Stomach smooth muscle (tissue), 2 donors: ENCODE results near the gene CAMK2A.
A peak's percentile ranks its signal among the peaks of the same experiment; 100 is the strongest.

Experiments
- H3K27ac ChIP-seq: one replicate; pipeline ENCODE4 v1.7.0; 2013; ENCODE audit warnings: mild to moderate bottlenecking, low read length, inconsistent platforms
- H3K27me3 ChIP-seq, 2 donors: one replicate each; pipeline ENCODE4 v1.7.0; 2013; ENCODE audit warnings: low read length in 2 of 2; ENCODE audit not compliant: insufficient read depth in 2 of 2, control insufficient read depth in 1 of 2
- H3K36me3 ChIP-seq, 2 donors: one replicate each; pipeline ENCODE4 v1.7.0; 2013; ENCODE audit warnings: low read length in 2 of 2; ENCODE audit not compliant: control insufficient read depth in 2 of 2, insufficient read depth in 2 of 2
- H3K4me1 ChIP-seq: one replicate; pipeline ENCODE4 v1.7.0; 2013; ENCODE audit warnings: low read length; ENCODE audit not compliant: control insufficient read depth, insufficient read depth
- H3K4me3 ChIP-seq, 2 donors: one replicate each; pipeline ENCODE4 v1.7.0; 2013; ENCODE audit warnings: low read length in 2 of 2
- H3K9ac ChIP-seq, 2 donors: one replicate each; pipeline ENCODE4 v1.7.0; 2013; ENCODE audit warnings: low read length in 2 of 2, mild to moderate bottlenecking in 1 of 2
- H3K9me3 ChIP-seq, 2 donors: one replicate each; pipeline ENCODE4 v1.7.0; 2013; ENCODE audit warnings: low read length in 2 of 2; ENCODE audit not compliant: control insufficient read depth in 2 of 2
- donor health status: healthy.
- donor health status: Pancreatic carcinoma.

CAMK2A gene

DNA sequence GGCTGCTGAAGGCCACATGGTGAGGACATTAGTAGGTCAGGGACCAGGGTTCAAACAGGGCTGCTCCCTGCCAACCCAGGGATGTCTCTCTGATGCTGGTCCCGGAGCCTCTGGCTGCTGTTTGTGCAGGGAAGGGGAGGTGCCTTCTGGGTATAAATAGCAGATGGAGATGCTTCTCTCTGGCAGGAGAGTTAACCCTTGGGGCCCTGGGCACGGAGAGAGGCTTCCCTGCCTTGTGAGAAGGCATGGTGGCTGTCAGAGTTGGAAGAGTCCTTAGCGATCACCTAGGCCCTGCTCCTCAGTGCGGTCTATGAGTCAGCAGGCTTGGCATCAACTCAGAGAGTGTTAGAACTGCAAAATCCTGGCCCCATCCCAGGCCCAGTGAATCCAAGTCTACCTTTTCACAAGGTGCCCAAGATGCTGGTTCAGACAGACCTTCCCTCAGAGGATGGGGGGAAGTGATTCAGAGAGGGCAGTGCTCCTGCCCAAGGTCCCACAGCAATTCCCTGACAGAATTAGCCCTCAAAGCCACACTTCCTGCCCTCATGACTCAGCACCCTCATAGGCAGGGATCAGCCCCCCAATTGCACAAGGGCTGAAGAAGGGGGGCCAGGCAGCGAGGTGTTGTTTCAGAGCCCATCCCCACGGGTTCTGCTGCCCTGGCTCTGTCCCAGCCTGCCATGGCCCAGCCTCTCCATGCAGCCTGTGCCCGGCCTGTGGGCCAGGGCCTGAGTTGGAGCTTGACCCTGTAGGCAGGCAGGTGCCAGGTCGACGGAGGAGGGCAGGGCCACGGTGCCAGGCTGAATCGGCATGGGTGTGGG is 25.6 kb downstream of the CAMK2A start:
- Histone ChIP-seq H3K9ac (peak overlapping the region in 1 of 2 donors; percentile 55), H3K27ac (no peak overlapping the region), H3K36me3 (no peaks in the 10 kb centered on the region), H3K27me3 (no peaks in the 10 kb centered on the region), H3K4me1 (peaks cover 13% of the 10 kb centered on the region), H3K4me3 (peak overlapping the region in 1 of 2 donors; percentile 22), H3K9me3 (no peaks in the 10 kb centered on the region)

DNA sequence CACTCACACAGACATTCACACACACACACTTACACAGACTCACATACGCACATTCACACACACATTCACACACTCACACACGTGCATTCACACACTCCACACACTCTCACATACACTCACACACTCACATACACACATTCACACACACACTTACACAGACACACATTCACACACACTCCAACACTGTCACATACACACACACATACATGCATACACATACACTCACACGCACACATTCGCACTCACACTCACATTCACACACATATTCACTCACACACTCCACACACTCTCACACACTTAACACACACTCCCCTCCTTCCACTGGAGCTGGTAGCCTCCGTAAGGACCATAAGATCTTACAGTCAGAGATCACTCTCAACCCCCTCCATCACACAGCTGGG is 26.2 kb downstream of the CAMK2A start:
- Histone ChIP-seq H3K27me3 (no peaks in the 10 kb centered on the region), H3K36me3 (no peaks in the 10 kb centered on the region), H3K9ac (peak overlapping the region in 1 of 2 donors; percentile 21), H3K4me1 (peaks cover 13% of the 10 kb centered on the region), H3K4me3 (peak overlapping the region in 1 of 2 donors; percentile 22), H3K9me3 (no peaks in the 10 kb centered on the region), H3K27ac (no peak overlapping the region)

DNA sequence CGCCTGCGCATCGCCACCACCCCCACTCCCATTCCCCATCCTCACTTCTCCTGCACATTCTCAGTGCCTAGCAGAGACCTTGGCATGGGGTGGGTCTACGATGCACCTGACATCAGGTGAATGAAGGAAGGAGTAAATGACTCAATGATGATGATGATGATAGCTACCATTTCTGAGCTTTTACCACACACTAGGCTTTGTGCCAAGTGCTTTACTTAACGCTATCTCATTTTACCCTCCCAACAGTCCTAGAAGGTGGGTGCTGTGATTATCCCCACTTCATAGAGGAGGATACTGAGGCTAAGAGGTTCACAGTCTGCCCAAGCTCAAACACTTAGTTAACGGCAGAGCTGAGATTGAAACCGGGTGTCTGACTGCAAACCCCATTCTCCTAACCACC is 27.1 kb downstream of the CAMK2A start:
- Histone ChIP-seq H3K27ac (no peak overlapping the region), H3K4me3 (no peak overlapping the region), H3K9me3 (no peaks in the 10 kb centered on the region), H3K9ac (no peak overlapping the region), H3K36me3 (no peaks in the 10 kb centered on the region), H3K27me3 (no peaks in the 10 kb centered on the region), H3K4me1 (peaks cover 13% of the 10 kb centered on the region)

DNA sequence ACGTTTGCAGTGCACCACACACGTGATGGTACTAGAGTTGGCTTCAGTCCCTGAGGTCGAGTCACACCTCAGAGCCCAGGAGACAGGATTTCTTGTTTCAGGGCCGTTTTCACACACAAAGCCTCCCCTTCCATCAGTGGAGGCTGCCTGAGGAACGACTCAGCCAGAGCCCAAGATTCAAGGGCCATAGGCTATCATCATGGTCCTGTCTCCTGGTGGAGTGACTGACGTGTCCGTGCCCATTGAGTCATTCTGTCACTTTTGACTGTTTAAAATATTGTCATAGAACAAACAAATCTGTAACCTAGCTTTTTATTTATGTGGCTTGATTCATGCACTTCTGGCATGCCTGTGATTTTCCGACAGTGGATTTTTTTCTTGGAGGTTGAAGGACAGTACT is 28.3 kb downstream of the CAMK2A start:
- H3K4me3 ChIP-seq = no peak overlapping the region
- no peak overlapping the region for H3K27ac ChIP-seq
- no peak overlapping the region for H3K9ac ChIP-seq
- no peaks in the 10 kb centered on the region for H3K36me3 ChIP-seq
- no peaks in the 10 kb centered on the region for H3K9me3 ChIP-seq
- peaks cover 13% of the 10 kb centered on the region for H3K4me1 ChIP-seq
- H3K27me3 ChIP-seq = no peaks in the 10 kb centered on the region

DNA sequence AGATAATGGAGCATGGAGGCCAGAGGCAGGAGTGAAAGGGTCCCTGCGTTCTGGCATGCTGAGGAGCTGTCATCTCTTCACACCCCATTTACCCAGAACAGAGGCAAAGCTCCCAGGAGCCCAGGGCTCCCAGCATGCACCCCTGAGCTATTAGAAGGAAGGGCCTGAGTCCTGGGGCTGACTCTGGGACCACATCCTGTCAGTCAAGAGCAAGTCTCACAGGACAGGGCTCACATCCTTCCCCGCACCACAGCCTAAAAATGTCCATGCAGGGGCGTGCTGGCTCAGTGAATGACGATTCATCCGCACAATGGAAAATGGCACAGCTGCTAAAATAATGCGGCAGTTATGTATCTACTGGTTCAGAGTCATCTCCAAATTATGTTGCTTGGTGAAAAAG is 31.4 kb downstream of the CAMK2A start:
- H3K27ac ChIP-seq = no peak overlapping the region
- no peaks in the 10 kb centered on the region for H3K9me3 ChIP-seq
- H3K4me1 ChIP-seq = peaks cover 2% of the 10 kb centered on the region
- H3K27me3 ChIP-seq = no peaks in the 10 kb centered on the region
- no peak overlapping the region for H3K4me3 ChIP-seq
- no peak overlapping the region for H3K9ac ChIP-seq
- H3K36me3 ChIP-seq = no peaks in the 10 kb centered on the region

DNA sequence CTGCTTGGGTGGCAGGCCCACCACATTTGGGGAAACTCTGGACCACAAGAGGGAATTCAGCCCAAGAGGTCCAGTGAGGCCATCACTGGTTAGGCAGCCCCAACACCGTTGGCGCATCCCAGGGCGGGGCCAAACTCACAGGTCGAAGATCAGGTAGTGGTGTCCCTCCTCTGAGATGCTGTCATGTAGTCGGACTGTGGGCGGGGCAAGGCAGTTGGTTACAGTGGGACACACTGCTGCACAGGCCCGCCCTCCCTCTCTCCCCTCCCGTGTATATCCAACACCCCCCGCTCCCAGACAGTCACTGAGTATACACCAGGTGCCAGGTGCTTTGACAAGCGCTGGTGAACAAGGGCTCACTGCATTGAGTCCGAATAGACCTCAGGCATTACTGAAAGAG is 32.1 kb downstream of the CAMK2A start:
- H3K4me1 ChIP-seq = no peaks in the 10 kb centered on the region
- no peak overlapping the region for H3K27ac ChIP-seq
- no peak overlapping the region for H3K9ac ChIP-seq
- no peaks in the 10 kb centered on the region for H3K36me3 ChIP-seq
- H3K9me3 ChIP-seq = no peaks in the 10 kb centered on the region
- H3K4me3 ChIP-seq = no peak overlapping the region
- H3K27me3 ChIP-seq = no peaks in the 10 kb centered on the region

DNA sequence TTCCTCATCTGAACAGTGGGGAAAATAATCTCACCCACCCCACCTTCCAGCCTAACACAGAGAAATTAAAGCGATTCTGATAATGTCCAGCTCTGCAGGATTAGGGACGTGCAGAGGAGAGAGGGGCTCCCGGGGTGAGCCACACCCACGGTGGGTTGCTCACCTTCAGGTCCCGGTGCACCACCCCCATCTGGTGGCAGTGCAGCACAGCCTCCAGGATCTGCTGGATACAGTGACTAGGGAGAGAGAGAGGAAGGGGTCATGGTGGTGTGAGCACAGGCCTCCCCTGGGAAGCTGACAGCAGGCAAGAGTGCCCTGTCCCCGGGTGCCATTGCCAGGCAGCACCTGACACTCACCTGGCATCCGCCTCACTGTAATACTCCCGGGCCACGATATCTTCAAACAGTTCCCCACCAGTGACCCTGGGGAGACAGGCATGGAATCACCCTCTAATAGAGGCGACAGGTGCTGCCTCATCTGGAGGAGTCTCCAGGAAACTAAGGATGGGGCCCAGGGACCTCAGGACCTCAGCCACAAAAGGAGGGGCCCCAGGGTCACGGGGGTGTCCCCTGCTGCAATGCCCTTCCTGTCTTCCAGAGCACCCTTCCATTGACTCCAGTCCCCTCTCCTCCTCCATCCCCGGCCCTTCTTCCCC is 33.0 kb downstream of the CAMK2A start:
- Histone ChIP-seq H3K9ac (no peak overlapping the region), H3K27ac (no peak overlapping the region), H3K4me3 (no peak overlapping the region), H3K36me3 (no peaks in the 10 kb centered on the region), H3K9me3 (no peaks in the 10 kb centered on the region), H3K27me3 (no peaks in the 10 kb centered on the region), H3K4me1 (no peaks in the 10 kb centered on the region)

DNA sequence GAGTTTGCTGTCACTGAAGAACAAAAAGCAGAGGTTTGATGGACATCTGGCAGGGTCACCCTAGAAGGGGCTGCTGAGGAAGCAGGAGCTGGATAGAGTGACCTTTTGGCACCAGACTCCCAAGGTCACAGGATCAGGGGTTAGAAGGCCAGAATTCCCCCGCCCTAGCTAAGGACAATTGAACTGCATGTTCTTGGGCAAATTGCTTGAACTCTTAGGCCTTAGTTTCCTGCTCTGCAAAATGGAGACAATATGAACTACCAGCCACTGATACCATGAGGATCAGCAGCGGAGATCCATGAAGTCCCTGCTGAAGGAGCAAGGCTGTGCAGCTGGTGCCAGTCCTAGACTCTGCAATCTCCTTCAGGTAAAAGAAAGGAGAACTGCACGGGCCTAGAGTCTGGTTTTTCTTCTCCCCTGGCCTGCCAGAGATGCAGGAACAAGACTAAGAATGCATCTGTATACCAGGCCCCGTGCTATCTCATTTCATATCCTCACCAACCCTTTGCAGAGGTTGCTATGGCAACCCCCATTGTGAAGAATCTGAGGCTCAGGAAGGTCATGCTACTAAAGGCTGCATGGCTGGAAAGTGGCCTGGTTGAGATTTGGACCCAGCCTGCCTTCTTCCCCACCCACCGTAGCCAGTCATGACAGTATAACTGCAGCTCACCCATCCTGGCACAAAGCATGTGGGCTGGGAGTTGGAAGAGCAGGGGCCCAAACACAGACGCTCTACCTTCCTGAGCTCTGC is 33.7 kb downstream of the CAMK2A start:
- no peaks in the 10 kb centered on the region for H3K27me3 ChIP-seq
- no peak overlapping the region for H3K27ac ChIP-seq
- no peaks in the 10 kb centered on the region for H3K9me3 ChIP-seq
- H3K36me3 ChIP-seq = no peaks in the 10 kb centered on the region
- H3K4me1 ChIP-seq = no peaks in the 10 kb centered on the region
- no peak overlapping the region for H3K9ac ChIP-seq
- no peak overlapping the region for H3K4me3 ChIP-seq

DNA sequence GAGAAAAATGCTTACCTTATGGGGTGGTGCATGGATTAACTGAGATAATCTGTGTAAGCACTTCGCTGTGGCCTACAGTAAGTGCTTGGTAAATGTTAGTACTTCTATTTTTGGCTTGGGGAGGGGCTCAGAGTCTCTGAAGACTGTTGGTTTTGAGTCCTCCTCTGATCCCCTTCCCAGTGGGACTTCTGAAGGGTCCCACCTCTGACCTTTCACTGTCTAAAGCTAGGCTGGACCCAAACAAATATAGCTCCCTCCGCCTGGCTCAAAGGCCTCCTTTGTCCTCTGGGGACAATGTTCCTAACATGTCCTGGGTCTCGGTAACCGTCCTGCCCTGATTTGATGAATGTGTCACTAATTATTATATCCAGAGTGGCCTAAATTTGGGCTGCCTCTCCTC is 34.8 kb downstream of the CAMK2A start:
- Histone ChIP-seq H3K27me3 (no peaks in the 10 kb centered on the region), H3K9ac (no peak overlapping the region), H3K9me3 (no peaks in the 10 kb centered on the region), H3K4me3 (no peak overlapping the region), H3K4me1 (no peaks in the 10 kb centered on the region), H3K36me3 (no peaks in the 10 kb centered on the region), H3K27ac (no peak overlapping the region)

DNA sequence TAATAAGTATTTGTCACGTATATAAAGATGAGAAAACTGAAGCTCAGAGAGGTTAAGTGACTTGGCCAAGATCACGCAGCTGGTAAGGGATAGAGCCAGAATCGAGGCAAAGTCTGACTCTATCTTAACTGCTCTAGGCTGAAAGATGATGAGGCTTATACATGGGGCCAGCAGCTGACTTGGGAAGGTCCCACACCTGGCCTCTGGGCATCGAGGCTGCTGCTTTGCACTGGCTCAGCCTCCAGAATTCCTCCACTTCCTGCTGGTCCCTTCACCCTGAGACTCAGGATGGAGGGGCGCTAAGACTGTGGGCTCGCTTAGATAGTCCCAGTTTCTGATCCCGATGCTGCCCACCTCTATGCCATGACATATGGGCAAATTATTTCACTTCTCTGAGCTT is 35.2 kb downstream of the CAMK2A start:
- H3K9me3 ChIP-seq = no peaks in the 10 kb centered on the region
- no peaks in the 10 kb centered on the region for H3K27me3 ChIP-seq
- H3K4me3 ChIP-seq = no peak overlapping the region
- H3K4me1 ChIP-seq = no peaks in the 10 kb centered on the region
- H3K27ac ChIP-seq = no peak overlapping the region
- H3K9ac ChIP-seq = no peak overlapping the region
- H3K36me3 ChIP-seq = no peaks in the 10 kb centered on the region
